ENCODE measurements around the gene PSD2. TPM values are rescaled to one million over a fixed set of nuclear protein-coding genes. Genes with fewer than 3 reads are reported as not detected.

The PSD2 gene
- total and polyA plus RNA-seq, 2 of the 13 experiments (the other 11 are each of a cell fraction or from before 2014, with no cell fraction given) = 0.07 TPM; not detected in 1

GRCh38 chr5:139767960-139768359, 27.6 kb upstream of the PSD2 start (continued):
- no peak for TF ChIP-seq ZBTB25 (CRISPR knock-in tag; IDR thresholded peaks at IDR 0.05)
- no peak for TF ChIP-seq JUN (CRISPR knock-in tag; IDR thresholded peaks at IDR 0.05)
- TF ChIP-seq ZNF326 (CRISPR knock-in tag; IDR thresholded peaks at IDR 0.05; ENCODE audit: borderline replicate concordance) = no peak
- no peak for TF ChIP-seq KLF11 (CRISPR knock-in tag; IDR thresholded peaks at IDR 0.05)
- TF ChIP-seq FOXC1 (CRISPR knock-in tag; IDR thresholded peaks at IDR 0.05; ENCODE audit: borderline replicate concordance) = no peak
- no peak for TF ChIP-seq ZKSCAN5 (CRISPR knock-in tag; IDR thresholded peaks at IDR 0.05)
- no peak for TF ChIP-seq ZNF180 (CRISPR knock-in tag; IDR thresholded peaks at IDR 0.05; ENCODE audit: borderline replicate concordance, low read depth)
- TF ChIP-seq ZNF414 (CRISPR knock-in tag; IDR thresholded peaks at IDR 0.05) = no peak
- no peak for TF ChIP-seq KLF16 (CRISPR knock-in tag; IDR thresholded peaks at IDR 0.05)
- TF ChIP-seq HNRNPLL (IDR thresholded peaks at IDR 0.05; ENCODE audit: low read depth, low read length, poor library complexity, severe bottlenecking) = no peak
- no peak for TF ChIP-seq ZNF781 (CRISPR knock-in tag; IDR thresholded peaks at IDR 0.05; ENCODE audit: borderline replicate concordance, not compliant biosample characterization)
- peak; percentile 86 for TF ChIP-seq RXRB (CRISPR knock-in tag; IDR thresholded peaks at IDR 0.05; ENCODE audit: borderline replicate concordance)
- TF ChIP-seq POLR2A (IDR thresholded peaks at IDR 0.05; ENCODE audit: insufficient read depth in 1 of 2, low read depth in 2 of 2, low read length in 2 of 2) = no peak
- TF ChIP-seq CC2D1A (CRISPR knock-in tag; IDR thresholded peaks at IDR 0.05) = no peak
- no peak for TF ChIP-seq REXO4 (CRISPR knock-in tag; IDR thresholded peaks at IDR 0.05; ENCODE audit: borderline replicate concordance)
- TF ChIP-seq KDM5B (CRISPR knock-in tag; IDR thresholded peaks at IDR 0.05; ENCODE audit: borderline replicate concordance) = no peak
- no peak for TF ChIP-seq GLI4 (CRISPR knock-in tag; IDR thresholded peaks at IDR 0.05; ENCODE audit: borderline replicate concordance)
- peak; percentile 68; the same call in 1 of the 2 replicates for TF ChIP-seq MED1 (CRISPR knock-in tag; IDR thresholded peaks at IDR 0.05)
- TF ChIP-seq SMAD9 (CRISPR knock-in tag; IDR thresholded peaks at IDR 0.05) = no peak

All from HepG2 (cell line).